AG08395 (cell line): ENCODE measurements around the gene NHS.
"Not testable (repeated sequence)": the region's sequence is repeated elsewhere in the genome, so short reads cannot be mapped to it uniquely, and the experiment has no call there.

Source experiments
- DNase-seq: peaks from one replicate; pipeline ENCODE4 v3.0.0; 2012; ENCODE audit warnings: mixed read lengths, low spot score

Gene NHS

GRCh38 chrX:17549107-17549651 is 174.2 kb downstream of the NHS start:
- no peak for DNase-seq

DNA sequence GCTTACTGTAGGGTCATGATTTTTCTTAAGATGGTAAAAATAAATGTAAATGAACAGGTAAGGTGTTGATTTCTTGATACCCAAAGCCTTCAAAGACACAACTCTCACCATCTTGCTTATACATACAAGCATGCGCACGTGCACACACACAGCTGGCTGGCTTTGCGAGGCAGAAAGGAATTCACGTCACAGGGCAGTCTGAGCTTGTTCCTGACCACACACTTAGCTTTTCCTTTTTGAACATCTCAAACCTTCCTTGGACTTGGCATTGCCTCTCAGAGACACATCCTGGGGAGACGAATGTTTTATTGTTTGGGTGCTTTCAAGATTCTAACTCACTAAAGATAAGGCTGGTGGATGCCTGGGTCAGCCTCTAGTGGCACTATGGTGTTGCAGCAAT is 175.0 kb downstream of the NHS start:
- no peak for DNase-seq

- DNase-seq, result peak; percentile 25
Measured at GRCh38 chrX:17552044-17552650, 177.1 kb downstream of the NHS start.

GRCh38 chrX:17553469-17553868 is 178.5 kb downstream of the NHS start:
- DNase-seq, result peak; percentile 55

- no peak for DNase-seq
Measured at GRCh38 chrX:17553961-17554482, 179.0 kb downstream of the NHS start.

DNA sequence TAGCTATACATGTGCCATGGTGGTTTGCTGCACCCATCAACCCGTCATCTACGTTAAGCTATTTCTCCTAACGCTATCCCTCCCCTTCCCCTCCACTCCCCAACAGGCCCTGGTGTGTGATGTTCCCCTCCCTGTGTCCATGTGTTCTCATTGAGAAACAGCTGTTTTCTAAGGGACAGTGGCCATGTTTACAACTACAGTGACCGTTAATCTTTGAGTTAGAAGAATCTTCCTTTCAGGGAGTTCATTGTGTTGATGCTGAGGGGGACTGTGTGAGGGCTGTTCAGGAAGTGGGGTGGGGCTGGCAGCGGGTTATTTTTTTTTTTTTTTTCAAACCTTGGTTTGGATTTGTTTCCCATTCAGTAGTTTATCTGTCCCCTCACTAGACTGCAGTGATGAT is 179.9 kb downstream of the NHS start:
- DNase-seq, result no peak

DNA sequence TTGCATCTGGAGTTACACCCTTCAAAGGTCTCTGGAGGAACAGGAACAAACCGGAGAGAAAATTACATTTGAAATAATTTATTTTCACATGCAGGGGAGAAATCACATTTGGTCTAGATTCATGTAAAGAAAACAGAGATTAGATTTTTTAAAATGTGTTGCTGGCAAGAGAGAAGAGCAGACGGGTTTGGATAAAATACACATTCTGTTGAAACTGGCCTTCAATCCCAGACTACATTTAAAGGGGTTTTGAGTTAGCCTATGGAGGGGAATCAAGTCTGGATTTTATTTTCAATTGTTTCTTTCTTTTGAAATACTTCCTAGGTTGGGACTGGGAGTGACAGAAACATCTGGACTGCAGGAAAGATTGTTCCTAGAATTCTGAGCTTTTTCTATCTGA is 180.8 kb downstream of the NHS start:
- no peak for DNase-seq

- peak; percentile 72 for DNase-seq
Measured at GRCh38 chrX:17559728-17560379, 184.9 kb downstream of the NHS start.

- no peak for DNase-seq
Measured at GRCh38 chrX:17560385-17560784, 185.4 kb downstream of the NHS start.

DNA sequence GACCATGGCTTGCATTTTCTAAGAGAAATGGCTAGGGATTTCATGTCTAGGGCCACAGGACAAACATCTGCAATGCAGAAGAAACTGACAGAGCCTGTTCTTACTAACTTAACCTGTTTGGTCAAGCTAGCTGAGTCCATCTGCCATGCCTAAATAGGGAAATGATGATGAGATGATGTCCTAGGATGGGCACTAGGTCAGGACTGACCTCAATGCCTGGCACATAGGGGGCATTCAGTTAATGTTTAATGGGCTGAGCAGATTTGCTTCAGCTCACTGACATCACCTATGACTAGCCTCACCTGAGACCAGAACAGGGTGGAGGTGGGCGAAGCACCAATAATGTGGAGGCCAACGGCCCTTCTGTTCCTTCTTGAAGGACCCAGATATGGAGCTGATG is 188.1 kb downstream of the NHS start:
- DNase-seq, result no peak

DNA sequence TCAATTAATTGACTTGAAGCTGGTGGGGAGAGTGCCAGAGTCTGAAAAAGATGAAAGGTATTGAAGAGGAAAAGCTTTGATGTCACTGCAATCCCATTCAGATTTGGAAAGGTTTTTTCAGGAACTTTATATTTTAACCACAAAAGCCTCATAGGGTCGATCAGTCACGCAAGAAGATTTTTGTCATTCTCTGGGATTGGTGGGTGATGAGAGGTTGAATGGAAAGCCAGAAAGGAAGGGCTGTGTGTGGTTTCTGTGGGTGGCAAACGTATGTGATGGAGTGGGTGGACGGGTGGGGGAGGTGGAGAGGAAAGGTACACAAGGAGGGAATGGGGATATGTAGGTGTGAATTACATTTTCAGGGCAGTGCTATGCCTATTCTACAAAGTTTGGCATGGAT is 188.5 kb downstream of the NHS start:
- no peak for DNase-seq

- DNase-seq, result no peak
Measured at GRCh38 chrX:17564689-17565409, 189.8 kb downstream of the NHS start.

DNA sequence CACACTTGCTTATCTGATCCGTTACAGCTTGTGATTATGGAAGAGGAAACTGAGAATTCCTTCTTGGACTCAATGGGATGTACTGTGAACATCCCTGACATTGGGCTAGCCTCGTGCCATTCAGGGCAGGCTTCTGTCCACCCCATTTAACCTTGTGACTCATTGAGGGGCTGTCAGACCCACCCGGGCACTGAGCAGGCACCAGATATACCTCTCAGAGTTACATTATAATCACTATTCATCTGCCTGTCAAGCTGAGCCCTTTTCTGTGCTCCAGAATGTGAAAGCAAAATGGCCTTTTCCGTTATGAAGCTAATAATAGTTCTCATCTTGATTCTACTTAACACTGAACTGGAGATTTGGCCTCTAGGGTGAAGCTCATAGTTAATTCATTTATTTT is 191.7 kb downstream of the NHS start:
- DNase-seq, result no peak

DNA sequence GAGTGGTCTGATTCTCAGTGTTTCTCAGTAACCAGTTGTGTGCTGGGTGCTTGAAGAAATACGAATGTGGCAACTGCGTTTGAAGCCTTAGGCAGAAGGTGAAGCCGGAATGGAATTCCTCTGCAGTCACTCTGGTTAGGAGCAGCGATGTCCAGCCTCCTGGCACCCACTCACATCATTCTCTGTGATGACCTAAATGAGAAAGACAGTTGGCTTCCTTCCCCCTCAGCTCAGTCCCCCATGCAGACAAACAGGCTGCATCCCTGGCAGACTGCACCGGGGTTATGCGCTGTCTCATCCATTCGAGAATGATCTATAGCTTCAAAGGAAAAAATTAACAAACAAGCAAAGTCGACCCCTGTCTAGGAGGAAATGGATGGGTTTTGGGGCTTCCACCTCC is 192.2 kb downstream of the NHS start:
- DNase-seq, result no peak

DNA sequence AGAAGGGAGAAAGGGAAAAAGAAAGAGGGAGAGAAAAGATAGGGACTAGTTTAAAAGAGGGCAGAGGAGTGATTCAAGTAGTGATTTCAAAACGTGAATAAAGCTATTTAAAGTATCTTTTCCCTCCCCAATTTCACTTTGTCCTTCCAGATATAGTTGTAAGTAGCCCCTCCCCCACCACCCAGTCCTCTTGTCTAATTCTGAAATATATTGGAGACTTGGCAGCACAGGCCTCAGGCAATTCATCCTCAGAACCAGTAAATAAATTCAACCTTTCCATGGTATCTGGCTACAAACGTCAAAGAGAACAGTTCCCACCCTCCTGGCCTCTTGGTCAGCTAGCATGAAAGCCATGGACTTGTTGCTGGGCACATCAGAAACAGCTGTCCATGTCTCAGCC is 192.8 kb downstream of the NHS start:
- DNase-seq, result no peak

GRCh38 chrX:17568804-17569203 is 193.8 kb downstream of the NHS start:
- DNase-seq, result not testable (repeated sequence)

GRCh38 chrX:17579026-17579425 is 204.0 kb downstream of the NHS start:
- no peak for DNase-seq

DNA sequence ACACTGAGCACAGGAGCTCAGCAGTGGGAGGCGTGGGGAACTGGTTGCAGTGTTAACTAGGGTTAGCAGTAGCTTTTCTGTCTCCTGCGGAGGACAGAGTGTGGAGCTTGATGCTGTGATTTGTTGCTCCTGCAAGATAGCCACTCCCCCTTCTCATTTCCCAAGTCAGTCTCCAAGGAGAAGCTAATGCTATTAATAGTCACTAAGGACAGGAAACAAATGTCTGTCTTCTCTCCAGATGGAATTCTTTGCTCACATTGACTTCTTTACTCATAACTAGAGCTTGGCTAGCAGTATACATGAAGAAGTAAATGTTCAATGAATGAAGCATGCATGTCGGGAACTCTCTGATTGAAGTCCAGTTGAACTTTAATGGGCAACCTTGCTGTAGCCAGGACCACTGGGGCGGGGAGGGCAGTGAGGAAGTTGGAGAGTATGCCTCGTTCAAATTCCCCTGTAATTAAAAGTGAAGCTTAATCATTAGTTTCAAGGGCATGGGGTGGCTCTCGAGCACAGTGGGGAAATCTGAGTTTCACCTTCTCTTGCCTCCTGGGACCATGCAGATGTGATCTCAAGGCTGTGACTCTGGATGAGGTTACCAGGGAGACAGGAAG is 205.6 kb downstream of the NHS start:
- peak; percentile 65 for DNase-seq

- no peak for DNase-seq
Measured at GRCh38 chrX:17581641-17582040, 206.6 kb downstream of the NHS start.

- peak; percentile 46 for DNase-seq
Measured at GRCh38 chrX:17584248-17584681, 209.3 kb downstream of the NHS start.

GRCh38 chrX:17585006-17585405 is 210.0 kb downstream of the NHS start:
- DNase-seq, result no peak

- no peak for DNase-seq
Measured at GRCh38 chrX:17587366-17587765, 212.4 kb downstream of the NHS start.
